GM21529 (cell line): ENCODE results near the gene CNDP1.

Experiments used
- ATAC-seq: cut with Tn5 transposase; IDR thresholded peaks from one replicate; pipeline ENCODE4 v1.9.1; 2021; ENCODE audit not compliant: unreplicated experiment

CNDP1 gene

GRCh38 chr18:74622072-74622471, 87.8 kb downstream of the CNDP1 start:
- ATAC-seq = no peak

GRCh38 chr18:74623047-74623816, 88.9 kb downstream of the CNDP1 start:
- no peak for ATAC-seq

- no peak for ATAC-seq
These were observed 90.2 kb downstream of the CNDP1 start for GRCh38 chr18:74624466-74624865.

- ATAC-seq = no peak
These were observed 90.9 kb downstream of the CNDP1 start for GRCh38 chr18:74625157-74625556.

- no peak for ATAC-seq
These were observed 92.0 kb downstream of the CNDP1 start for GRCh38 chr18:74626049-74626874.

- ATAC-seq = no peak
These were observed 96.5 kb downstream of the CNDP1 start for GRCh38 chr18:74630804-74631203.

GRCh38 chr18:74631212-74631611, 96.9 kb downstream of the CNDP1 start:
- ATAC-seq = no peak

GRCh38 chr18:74631623-74632350, 97.5 kb downstream of the CNDP1 start:
- no peak for ATAC-seq

GRCh38 chr18:74632351-74632679, 98.0 kb downstream of the CNDP1 start:
- ATAC-seq = no peak

- no peak for ATAC-seq
These were observed 98.6 kb downstream of the CNDP1 start for GRCh38 chr18:74632856-74633255.

- no peak for ATAC-seq
These were observed 99.5 kb downstream of the CNDP1 start for GRCh38 chr18:74633652-74634352.

GRCh38 chr18:74635224-74635975, 101.1 kb downstream of the CNDP1 start:
- ATAC-seq = no peak
